Cardiac septum (tissue), 1 donor: ENCODE results near the gene KLHDC4. TPM values are rescaled to one million over a fixed set of nuclear protein-coding genes. Genes with fewer than 3 reads are reported as not detected.
"Not testable (repeated sequence)": the region's sequence is repeated elsewhere in the genome, so short reads cannot be mapped to it uniquely, and the experiment has no call there.

ENCODE experiments used
- DNase-seq: peaks from one replicate; pipeline ENCODE4 v3.0.0-alpha.2; 2020; ENCODE audit warnings: low spot score
- intact Hi-C: fragments of 100-400 bp; cut with DNase I; formaldehyde crosslinking; loops from one replicate; pipeline ENCODE4 v1.14.0; 2022
- total RNA-seq: library from RNA; stranded (reverse); fragmentation: NEBNext Ultra II Directional; extraction: Animal tissue kit (Norgen Biotek cat#: 25700); gene quantifications from one replicate; pipeline ENCODE4 v1.2.1, GENCODE V29; 2021
- donor health status: DM: no; HTN: no; CAD: no.

The KLHDC4 gene
- total RNA-seq, 1 donor from 2014 or later, result 12.6 TPM

DNA sequence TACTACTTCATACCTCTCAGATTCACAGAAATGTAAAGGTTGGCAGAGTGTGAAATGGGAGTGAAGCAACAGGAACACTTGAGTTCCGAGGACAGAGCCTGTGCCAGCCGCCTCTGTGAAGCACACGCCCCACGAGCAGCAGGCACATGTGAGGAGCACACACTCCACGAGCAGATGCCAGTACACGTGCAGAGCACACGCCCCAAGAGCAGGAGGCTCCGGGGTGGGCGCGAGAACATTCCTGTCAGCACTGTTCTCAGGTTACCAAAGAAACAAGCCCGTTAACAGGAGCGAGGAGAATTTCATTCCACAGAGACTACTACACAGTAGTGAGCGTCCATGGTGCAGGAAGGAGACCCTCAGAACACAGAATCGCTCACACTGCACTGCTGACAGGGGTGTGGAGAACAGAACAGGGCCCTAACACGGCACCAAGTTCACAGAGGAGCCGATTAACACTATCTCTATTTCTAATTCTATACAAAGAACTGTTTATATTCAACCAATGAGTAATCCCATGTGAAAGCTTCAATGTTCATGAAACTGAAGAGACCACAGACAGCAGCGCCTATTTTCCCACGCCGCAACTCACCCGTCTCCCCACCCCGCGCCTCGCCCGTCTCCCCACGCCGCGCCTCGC, 40.1 kb downstream of the KLHDC4 start:
- no peak for DNase-seq
- intact Hi-C loops, result no loop called here

- intact Hi-C loops, result no loop called here
- DNase-seq, result no peak
These were observed 41.1 kb downstream of the KLHDC4 start for GRCh38 chr16:87724490-87725291.

- intact Hi-C loops, result no loop called here
- DNase-seq, result no peak
These were observed 42.6 kb downstream of the KLHDC4 start for GRCh38 chr16:87723226-87723623.

DNA sequence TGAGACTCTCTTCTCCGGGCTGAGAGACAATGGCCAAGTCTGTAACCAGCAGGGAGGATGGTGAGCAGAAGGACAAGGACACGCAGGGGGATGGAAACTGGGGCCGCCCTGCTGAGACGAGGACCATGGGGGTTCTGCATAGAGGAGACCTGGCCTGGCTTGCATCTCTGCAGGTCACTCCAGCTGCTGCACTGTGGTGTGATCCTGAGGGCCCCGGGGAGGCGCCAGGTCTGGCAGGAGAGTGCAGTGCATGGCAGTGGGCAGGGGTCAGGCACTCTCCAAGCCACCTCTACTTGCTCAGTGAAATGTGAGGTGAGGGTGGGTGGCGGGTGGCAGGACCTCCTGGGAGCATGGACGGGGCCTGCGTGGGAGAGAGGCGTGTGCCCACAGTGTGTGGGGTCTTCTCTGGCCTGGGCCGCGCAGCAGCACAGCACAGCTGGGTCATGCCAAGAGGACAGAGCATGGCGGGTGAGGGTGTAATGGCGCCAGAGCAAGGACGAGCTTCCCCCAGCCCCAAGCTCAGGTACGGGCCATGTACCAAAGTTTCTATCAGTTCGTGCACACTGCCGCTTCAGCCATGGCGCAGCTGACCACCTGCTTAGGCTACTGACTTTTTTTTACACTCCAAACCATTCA, 43.1 kb downstream of the KLHDC4 start:
- DNase-seq, result no peak
- intact Hi-C loops, result no loop called here

GRCh38 chr16:87721622-87722585, 43.9 kb downstream of the KLHDC4 start:
- no peak for DNase-seq
- intact Hi-C loops, result no loop called here

DNA sequence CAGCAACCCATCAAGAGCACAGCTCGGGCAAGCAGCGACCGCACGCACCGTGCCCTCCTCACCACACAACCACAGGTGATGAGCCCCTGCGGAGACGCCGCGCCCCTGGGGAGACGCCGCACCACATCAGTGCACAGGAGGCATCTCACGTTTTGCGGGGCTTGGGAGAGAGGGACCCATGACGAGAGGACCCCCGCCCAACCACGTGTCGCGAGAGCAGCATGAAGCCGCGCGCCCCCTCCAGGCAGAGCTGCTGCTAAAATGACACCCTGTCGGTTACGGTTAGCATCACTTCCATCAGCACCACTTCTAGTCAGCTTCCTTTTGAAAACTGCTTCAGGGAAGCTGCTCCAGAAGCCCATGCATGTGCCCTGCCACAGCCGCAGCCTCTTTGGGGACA, 45.3 kb downstream of the KLHDC4 start:
- no peak for DNase-seq
- intact Hi-C loops, result no loop called here

DNA sequence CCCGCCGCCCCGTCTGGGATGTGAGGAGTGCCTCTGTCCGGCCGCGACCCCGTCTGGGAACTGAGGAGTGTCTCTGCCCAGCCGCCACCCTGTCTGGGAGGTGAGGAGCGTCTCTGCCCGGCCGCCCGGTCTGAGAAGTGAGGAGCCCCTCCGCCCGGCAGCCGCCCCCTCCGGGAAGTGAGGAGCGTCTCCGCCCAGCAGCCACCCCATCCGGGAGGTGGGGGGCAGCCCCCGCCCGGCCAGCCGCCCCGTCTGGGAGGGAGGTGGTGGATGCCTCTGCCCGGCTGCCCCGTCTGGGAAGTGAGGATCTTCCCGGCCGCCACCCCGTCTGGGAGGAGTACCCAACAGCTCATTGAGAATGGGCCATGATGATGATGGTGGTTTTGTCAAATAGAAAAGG, 47.0 kb downstream of the KLHDC4 start:
- DNase-seq, intact Hi-C loops: not testable (repeated sequence)

GRCh38 chr16:87715658-87716057, 50.1 kb downstream of the KLHDC4 start:
- no peak for DNase-seq
- intact Hi-C loops, result no loop called here

DNA sequence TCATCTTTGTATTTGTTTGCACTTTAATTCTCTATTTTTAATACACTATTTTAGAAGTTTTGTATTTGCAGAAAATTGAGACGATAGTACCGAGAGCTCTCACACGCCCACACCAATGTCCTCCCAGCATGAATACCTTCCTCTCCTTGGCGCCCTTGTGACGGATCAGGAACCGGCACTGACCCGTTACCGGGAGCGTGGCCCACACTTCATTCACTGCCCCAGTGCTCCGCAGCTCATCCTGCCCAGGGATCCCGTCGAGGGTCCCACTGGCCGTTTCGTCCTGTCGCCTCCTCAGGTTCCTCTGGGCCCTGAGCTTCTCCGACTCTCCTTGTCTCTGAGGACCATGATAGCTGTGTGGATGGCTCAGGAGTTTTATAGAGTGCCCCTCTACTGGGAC, 50.6 kb downstream of the KLHDC4 start:
- intact Hi-C loops, result no loop called here
- no peak for DNase-seq

- DNase-seq, result no peak
- intact Hi-C loops, result no loop called here
These were observed 52.1 kb downstream of the KLHDC4 start for GRCh38 chr16:87713451-87714229.

DNA sequence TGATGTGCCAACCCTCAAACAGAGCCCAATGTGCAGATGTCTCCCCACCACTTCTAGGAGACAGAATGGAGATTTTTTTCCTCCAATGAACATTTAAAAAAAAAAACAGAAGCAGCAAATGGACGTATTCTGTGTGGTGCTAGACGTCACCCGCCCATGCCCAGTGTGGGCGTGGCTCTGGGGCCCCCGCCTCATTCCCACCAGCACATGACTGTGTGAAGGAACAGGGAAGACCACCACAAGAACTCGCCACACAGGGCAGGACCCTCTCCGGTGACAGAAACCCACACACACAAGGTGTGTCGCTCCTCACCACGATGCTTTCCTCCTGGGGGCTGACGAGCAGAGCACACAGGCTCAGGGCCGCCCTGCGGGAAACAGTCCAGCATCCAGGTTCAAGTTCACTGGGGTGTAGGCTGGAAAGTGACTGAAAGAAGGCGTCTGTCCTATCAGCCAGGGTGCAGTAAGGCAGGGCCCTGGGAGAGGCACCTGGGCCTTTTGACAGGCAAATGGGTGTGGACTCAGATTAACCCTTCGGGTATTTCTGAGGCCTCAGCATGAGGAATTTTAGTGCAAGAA, 53.5 kb downstream of the KLHDC4 start:
- DNase-seq, result no peak
- intact Hi-C loops, result no loop called here

- DNase-seq, result no peak
- intact Hi-C loops, result no loop called here
These were observed 54.9 kb downstream of the KLHDC4 start for GRCh38 chr16:87710887-87711286.

DNA sequence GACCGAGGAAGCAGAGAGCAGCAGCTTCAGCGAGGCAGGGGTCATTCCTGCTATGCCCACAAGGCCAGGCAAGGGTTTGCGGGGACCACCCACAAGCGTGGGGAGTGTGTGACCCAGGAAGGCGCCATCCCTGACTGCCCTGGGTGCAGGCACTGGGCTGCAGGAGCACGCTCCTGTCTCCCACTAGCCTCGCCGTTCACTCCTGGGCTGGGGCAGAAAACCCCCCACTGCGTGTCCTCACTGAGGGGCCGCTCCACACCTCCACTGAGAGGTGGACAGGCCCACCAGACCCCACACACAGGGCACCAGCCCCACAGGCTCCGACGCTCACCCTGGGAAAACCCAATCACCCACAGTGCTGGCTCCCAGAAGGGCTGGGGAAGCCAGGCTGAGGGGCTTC, 56.1 kb downstream of the KLHDC4 start:
- DNase-seq, result no peak
- intact Hi-C loops, result no loop called here

- intact Hi-C loops, result no loop called here
- DNase-seq, result no peak
These were observed 56.7 kb downstream of the KLHDC4 start for GRCh38 chr16:87708881-87709638.

DNA sequence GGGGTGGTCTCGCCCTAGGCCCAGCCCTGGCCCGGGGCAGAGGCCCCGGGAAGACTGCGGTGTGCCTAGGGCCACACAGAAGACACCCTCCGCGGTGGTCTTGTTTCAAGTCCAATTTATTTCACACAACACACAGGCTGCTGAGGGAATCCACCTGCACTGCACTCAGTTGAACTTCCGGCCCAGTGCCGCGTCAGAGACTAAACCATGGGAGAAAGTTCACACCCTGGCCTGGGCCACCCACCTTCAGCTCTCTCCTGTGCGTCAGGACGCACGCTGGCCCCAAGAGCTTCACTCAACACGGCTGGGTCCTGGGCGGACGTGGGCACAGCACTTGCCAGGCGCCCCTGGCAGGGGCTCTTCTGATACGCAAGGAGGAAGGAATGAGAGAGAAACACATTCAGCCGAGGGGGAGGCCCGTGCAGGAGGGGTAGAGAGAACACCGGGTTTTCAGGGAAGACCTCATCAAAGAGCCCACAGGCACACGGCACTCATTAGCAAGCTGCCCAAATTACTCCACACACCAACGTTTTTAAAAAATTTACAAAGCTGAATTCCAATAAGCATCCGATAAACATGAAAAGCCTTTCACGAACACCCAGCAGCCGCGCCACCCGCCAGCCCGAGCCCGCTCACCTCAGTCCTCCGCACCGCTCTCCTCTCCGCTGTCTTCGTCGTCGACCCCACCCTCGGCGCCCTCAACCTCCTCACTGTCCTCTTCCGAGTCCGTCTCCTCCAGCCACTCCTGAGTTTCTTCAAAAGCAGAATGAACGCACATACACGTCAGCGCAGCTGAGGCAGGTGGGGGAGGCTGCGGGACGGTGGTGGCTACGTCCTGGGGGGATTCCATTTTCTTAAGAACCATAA, 57.8 kb downstream of the KLHDC4 start:
- DNase-seq, result no peak
- intact Hi-C loops, result no loop called here

- DNase-seq, result no peak
- intact Hi-C loops, result no loop called here
These were observed 58.7 kb downstream of the KLHDC4 start for GRCh38 chr16:87707097-87707496.
